GM12872 (cell line): ENCODE data around the gene TMEM125.

Experiments used
- CTCF ChIP-seq: IDR thresholded peaks from 3 replicates; pipeline ENCODE4 v1.5.1; 2011; ENCODE audit warnings: low read depth, mild to moderate bottlenecking, low read length, moderate library complexity; ENCODE audit not compliant: insufficient read depth

TMEM125 gene

GRCh38 chr1:43256675-43257570 lies 12.9 kb upstream of the TMEM125 start:
- no peak for TF ChIP-seq CTCF

GRCh38 chr1:43258370-43258769 lies 11.4 kb upstream of the TMEM125 start:
- no peak for TF ChIP-seq CTCF

GRCh38 chr1:43265431-43265830 lies 4.4 kb upstream of the TMEM125 start:
- no peak for TF ChIP-seq CTCF

- TF ChIP-seq CTCF, result no peak
These were observed 2.9 kb upstream of the TMEM125 start for GRCh38 chr1:43266881-43267280.

- TF ChIP-seq CTCF, result no peak
These were observed 2.4 kb upstream of the TMEM125 start for GRCh38 chr1:43267291-43267805.

GRCh38 chr1:43267818-43268425 lies 1.9 kb upstream of the TMEM125 start:
- TF ChIP-seq CTCF, result no peak

- TF ChIP-seq CTCF, result no peak
These were observed 775 bp downstream of the TMEM125 start for GRCh38 chr1:43270421-43271095.
